D721Med (cell line): ENCODE results near the gene ATP8A2.
"Not testable (repeated sequence)": the region's sequence is repeated elsewhere in the genome, so short reads cannot be mapped to it uniquely, and the experiment has no call there.

ENCODE experiments used
- DNase-seq: peaks from one replicate; pipeline ENCODE4 v3.0.0; 2011; ENCODE audit warnings: low spot score; ENCODE audit not compliant: insufficient read length
- FAIRE-seq: peaks from 2 replicates; lab custom pipeline; 2011; peaks lifted over from hg19 to GRCh38; lab: Jason Lieb, UNC
- TF ChIP-seq, protein P1 (sequence below): IDR thresholded peaks from 2 replicates; pipeline ENCODE4 v1.5.1; 2012; ENCODE audit warnings: mild to moderate bottlenecking, control low read depth; ENCODE audit not compliant: insufficient read depth; ENCODE audit errors: missing control alignments

The ATP8A2 gene

DNA sequence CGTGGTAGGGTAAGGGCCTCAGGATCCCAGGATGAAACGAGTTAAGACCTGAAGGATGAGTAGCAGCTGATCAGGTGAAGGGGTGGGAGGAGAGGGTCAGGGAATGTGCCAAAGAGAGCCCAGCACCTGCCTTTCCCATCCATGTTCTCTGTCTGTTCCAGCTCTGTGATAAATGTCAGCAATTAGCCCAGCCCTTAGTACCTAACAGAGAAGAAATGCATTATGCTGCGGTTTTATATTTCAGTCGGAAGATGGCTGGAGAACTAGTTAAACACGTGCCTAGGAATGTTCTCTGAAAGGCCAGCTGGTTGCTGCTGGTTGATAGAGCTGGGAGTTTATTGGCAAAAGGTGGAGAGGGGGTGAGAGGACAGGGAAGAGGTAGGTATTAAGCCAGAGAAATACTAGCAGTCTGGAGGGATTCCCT is 411.8 kb downstream of the ATP8A2 start:
- TF ChIP-seq, protein P1, sequence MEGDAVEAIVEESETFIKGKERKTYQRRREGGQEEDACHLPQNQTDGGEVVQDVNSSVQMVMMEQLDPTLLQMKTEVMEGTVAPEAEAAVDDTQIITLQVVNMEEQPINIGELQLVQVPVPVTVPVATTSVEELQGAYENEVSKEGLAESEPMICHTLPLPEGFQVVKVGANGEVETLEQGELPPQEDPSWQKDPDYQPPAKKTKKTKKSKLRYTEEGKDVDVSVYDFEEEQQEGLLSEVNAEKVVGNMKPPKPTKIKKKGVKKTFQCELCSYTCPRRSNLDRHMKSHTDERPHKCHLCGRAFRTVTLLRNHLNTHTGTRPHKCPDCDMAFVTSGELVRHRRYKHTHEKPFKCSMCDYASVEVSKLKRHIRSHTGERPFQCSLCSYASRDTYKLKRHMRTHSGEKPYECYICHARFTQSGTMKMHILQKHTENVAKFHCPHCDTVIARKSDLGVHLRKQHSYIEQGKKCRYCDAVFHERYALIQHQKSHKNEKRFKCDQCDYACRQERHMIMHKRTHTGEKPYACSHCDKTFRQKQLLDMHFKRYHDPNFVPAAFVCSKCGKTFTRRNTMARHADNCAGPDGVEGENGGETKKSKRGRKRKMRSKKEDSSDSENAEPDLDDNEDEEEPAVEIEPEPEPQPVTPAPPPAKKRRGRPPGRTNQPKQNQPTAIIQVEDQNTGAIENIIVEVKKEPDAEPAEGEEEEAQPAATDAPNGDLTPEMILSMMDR = no peak
- no peak for FAIRE-seq
- DNase-seq = no peak

DNA sequence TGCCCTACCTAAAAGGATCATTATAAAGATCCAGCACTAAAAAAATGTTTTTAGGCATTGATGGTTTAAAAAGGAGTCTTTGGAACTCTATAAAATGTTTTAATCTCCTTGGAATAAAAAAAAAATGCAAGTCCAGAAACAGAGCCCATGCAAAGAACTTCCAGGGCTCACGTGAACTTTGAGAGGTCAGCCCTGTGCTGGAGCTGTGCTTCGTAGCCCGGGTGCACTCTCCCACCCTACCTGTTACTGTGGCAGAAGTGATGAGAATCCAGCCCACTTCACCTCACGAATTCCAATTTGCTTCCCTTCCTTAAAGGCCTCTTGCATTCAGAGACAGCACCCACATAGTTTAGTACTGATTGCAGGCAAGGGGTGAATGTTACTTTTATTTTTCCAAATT is 412.3 kb downstream of the ATP8A2 start:
- FAIRE-seq = no peak

DNA sequence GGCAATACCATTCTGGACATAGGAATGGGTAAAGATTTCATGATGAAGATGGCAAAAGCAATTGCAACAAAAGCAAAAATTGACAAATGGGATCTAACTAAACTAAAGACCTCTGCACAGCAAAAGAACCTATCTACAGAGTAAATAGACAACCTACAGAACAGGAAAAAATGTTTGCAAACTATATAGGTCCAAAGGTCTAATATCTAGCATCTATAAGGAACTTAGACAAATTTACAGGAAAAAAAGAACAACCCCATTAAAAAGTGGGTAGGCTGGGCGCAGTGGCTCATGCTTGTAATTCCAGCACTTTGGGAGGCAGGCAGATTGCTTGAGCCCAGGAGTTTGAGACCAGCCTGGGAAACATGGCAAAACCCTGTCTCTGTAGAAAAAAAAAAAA is 418.4 kb downstream of the ATP8A2 start:
- FAIRE-seq, DNase-seq: not testable (repeated sequence)

More for the DNA sequence above, 412.3 kb downstream of the ATP8A2 start:
- DNase-seq = no peak
- TF ChIP-seq, protein P1 = no peak

DNA sequence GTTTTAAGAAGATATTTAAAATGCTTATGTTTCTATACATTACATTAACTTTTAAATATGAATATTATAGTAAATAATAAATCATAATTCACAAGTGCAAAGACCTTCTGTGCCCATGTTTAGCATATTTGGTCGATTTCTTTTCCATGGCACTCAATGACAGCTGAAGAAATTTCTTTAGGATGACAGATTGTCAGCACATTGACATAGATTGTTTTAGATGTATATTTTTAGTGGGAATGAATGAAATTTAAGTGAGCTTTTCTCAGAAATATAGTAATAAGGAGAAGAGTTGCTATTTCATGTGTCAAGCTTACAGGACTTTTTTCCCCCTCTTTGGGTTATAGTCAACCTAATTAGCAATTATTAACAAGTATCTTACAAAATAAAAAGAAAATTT is 423.5 kb downstream of the ATP8A2 start:
- TF ChIP-seq, protein P1 = no peak
- no peak for FAIRE-seq
- DNase-seq = no peak

DNA sequence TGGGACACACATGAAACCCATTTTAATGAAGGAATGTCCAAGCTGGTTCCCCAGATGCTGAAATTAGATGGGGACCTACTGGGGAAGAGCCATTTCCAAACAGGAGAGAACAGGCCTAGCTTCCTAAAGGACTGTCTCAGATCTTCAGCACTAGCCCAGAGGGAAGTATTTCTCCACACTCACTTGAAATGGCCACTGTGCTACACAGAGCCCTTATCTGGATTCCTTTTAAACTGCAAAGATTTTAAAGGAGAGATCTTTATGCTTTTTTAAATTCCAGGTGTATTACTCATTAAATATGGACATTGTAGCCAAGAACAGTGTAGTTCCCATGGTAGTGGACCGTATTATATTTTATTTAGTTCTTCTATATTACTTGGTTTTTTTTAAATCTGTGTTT is 424.7 kb downstream of the ATP8A2 start:
- FAIRE-seq (no peak), DNase-seq (no peak)
- TF ChIP-seq, protein P1 = no peak

DNA sequence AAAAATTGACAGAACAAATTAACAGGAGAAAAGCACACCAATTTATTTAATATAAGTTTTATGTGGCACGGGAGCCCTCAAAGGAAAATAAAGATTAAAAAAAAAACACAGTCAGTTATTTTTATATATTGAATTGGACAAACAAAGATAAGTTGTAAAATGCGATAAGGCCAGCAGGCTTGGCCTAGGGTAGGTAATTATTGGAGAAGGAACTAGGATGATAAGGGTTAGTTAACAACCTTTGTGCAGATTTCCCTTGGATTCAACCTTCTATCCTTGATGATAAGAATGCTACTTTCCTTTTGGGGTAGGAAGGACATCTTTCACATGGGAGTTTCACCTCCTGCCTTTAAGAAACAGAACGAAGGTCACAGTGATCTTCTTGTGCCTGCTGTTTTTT is 427.2 kb downstream of the ATP8A2 start:
- FAIRE-seq = no peak
- DNase-seq = no peak
- TF ChIP-seq, protein P1 = no peak

DNA sequence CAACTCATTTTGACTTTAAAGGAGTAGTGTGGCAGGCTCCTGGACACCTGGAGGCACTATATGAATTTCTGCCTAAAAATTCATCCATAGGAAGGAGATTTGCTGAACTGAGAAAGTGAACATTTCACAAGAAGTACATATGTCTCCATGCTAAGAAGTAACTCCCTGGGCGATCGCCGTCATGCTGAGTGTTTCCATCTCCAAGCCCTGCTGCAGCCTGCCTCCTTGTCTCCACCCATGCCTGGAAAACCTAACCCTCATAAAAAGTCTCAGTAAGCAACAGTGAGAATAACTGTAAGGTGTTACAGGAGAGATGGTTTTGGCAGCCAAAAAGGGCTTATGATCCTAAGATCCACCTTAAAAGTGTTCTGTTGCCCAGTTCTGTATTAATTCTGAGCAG is 428.7 kb downstream of the ATP8A2 start:
- DNase-seq (no peak), FAIRE-seq (no peak)
- TF ChIP-seq, protein P1 = no peak

DNA sequence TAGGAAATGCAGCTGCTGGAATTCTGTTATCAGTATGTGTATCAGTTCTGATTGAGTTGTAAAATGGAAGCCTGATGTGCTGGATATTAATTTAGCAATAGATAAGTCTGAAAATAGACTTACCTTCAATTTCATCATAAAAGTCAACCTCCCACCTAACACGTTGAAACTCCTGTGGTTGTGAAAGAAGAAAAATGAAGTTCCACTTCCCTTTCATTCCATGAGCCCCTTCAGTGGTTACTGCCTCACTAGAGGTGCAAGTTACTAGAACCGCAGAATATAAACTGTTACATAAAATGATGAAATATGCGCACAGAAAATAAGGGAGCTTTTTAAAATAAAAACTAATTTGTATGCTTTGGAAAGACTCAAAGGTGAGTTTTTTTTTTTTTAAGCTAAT is 430.8 kb downstream of the ATP8A2 start:
- TF ChIP-seq, protein P1 = no peak
- FAIRE-seq = no peak
- DNase-seq = no peak
